IPS-NIHi11 (cell line): ENCODE data around the gene ACTL7B.
"Not testable (repeated sequence)": the region's sequence is repeated elsewhere in the genome, so short reads cannot be mapped to it uniquely, and the experiment has no call there.

Experiments used
- DNase-seq: peaks from one replicate; pipeline ENCODE4 v3.0.0; 2012; ENCODE audit warnings: mixed read lengths, low spot score

The ACTL7B gene

GRCh38 chr9:108844391-108844790 lies 11.4 kb downstream of the ACTL7B start:
- no peak for DNase-seq

DNA sequence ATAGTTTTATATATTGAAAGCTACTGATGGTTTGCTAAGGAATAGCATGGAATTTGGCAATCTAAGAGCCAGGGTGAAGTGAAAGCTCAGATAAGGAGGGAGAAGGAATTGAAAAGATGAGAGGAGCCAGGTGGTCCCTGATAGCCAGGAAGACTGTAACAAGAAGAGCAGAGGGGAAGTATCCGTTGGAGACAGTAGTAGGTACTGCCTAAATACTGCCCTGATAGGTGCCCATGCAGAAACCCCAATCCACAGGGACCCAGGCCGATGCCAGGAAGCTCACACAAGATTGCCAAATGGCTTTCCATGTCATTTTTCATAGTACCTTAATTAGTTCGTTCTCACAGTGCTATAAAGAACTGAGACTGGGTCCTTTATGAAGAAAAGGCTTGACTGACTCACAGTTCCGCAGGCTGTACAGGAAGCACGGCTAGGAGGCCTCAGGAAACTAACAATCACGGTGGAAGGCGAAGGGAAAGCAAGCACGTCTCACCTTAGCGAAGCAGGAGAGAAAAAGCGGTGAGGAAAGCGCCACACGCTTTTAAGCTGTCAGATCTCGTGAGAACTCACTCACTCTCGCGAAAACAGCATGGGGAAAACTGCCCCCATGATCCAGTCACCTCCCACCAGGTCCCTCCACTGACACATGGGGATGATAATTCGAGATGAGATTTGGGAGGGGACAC lies 13.0 kb downstream of the ACTL7B start:
- no peak for DNase-seq

- not testable (repeated sequence) for DNase-seq
These were observed 16.2 kb downstream of the ACTL7B start for GRCh38 chr9:108839561-108839960.

DNA sequence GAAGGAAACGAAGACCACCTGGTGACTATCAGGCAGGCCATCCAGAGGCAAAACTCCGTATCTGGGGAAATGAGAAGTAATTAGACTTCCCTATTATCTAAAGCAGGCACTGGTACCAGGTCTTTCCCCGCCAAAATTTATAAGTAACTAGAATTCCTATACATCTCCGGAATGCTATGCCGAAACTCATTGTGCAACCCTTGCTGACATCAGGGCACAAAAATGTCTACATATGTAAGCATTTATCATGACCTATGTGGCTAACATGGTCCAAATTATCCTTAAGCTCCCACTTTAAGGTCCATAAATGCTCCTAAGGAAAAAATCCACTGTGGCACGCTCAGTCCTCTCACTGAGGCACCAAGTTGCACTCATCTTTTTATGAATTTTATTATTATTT lies 17.8 kb downstream of the ACTL7B start:
- DNase-seq: no peak

DNA sequence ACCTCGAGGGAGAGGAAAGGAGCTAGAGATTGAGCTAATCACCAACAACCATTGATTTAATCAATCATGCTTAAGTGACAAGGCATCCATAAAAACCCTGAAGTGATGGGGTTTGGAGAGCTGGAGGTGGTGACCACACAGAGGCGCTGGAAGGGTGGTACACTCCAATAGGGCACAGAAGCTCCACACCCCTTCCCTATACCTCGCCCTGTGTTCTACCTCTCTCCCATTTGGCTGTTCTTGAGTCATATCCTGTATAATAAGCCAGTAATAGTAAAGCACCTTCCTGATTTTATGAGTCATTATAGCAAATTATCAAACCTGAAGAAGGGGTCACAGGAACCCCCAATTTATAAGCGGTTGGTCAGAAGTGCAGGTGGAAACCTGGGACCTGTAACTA lies 18.3 kb downstream of the ACTL7B start:
- DNase-seq: no peak

DNA sequence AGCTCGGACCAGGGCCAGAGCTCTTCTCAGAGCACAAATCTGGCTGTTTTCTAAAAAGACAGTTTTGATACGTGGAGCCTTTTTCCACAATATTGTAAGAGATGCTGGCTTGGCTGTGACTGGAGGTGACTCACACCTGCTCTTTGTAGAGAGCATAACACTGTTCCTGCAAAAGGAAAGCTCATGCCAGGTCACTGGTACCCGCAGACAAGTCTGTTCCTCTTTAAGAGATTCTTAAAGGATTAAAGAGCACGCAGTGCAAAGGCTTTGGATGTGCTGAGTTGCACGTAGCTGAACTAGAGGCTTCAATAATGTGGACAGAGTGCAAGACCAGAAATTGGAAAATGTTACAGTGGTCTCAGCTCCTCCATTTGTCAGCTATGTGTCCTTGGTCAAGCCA lies 19.0 kb downstream of the ACTL7B start:
- no peak for DNase-seq

GRCh38 chr9:108836319-108836718 lies 19.5 kb downstream of the ACTL7B start:
- DNase-seq: no peak

DNA sequence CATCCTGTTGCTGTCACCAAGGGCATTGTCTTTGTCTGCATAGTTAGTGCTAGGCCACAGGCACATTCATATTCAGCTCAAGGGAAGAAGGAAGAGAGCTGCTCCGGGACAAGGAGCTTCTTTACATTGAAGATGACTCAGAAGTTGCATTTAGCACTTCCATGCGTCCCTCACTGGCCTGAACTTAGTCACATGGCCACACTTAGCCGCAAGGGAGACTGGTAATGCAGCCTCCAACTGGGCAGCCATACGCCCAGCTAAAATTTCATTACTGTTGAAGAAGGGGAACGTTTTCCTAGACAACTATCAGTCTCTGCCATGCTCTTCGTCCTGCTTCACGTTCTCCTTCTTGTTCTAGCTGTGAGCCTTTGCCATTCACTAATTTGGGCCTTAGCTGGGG lies 20.0 kb downstream of the ACTL7B start:
- no peak for DNase-seq

- DNase-seq: no peak
These were observed 20.7 kb downstream of the ACTL7B start for GRCh38 chr9:108834959-108835665.

DNA sequence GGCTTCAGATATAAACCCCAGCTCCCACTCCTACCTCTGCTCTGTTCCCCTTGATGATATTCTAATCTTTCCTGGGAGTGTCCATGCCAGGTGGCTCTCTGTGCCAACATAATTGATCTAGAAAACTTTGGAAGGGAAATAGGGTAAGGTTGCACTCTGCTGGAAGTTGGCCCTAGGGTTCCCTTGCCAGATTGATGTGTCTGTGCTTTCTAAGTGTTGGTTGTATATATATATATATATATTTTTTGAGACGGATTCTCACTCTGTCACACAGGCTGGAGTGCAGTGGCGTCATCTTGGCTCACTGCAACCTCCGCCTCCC lies 23.6 kb downstream of the ACTL7B start:
- no peak for DNase-seq

DNA sequence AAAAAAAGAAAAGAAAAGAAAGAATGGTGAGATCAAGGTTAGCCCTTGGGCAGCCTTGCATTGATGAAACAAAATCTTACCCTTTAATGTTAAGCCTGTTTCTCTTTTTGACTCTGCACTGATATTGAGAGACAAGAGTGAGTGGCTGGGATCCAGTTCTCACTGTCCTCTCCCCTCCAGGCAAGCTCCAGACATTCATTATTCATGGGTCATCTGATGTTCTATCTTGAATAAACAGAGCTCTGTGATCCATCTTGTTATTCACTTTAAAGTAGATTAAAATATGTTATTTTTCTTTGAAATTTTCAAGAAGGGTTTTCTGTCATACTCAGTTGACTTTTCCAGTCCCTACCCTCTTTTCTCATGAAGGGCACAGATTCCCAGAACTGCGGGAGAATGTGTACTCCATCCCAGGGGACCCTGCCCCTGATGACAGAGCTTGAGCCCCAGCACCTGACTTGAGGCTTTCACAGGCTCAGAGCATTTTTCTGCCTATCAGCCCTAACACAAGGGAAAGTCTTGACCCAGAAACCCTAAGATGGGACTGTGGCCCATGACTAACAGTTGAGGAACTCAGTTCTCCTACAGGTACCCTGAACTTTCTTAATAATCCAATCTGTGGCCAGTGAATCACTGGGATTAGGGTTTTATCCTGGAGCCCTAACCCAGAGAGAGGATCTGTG lies 24.1 kb downstream of the ACTL7B start:
- no peak for DNase-seq

- DNase-seq: no peak
These were observed 25.5 kb downstream of the ACTL7B start for GRCh38 chr9:108830272-108830671.

DNA sequence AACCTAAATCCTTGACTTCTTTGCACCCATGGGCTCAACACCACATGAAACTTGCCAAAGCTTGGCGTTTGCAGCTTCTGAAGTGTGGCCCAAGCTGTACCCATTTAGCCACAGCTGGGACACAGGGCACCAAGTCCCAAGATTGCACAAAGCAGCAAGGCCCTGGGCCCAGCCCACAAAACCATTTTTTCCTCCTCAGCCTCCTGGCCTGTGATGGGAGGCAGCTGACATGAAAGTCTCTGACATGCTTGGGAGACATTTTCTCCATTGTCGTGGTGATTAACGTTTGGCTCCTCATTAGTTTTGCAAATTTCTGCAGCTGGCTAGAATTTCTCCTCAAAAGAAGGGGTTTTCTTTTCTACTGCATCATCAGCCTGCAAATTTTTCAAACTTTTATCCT lies 32.0 kb downstream of the ACTL7B start:
- DNase-seq: no peak

GRCh38 chr9:108816037-108816436 lies 39.7 kb downstream of the ACTL7B start:
- no peak for DNase-seq

DNA sequence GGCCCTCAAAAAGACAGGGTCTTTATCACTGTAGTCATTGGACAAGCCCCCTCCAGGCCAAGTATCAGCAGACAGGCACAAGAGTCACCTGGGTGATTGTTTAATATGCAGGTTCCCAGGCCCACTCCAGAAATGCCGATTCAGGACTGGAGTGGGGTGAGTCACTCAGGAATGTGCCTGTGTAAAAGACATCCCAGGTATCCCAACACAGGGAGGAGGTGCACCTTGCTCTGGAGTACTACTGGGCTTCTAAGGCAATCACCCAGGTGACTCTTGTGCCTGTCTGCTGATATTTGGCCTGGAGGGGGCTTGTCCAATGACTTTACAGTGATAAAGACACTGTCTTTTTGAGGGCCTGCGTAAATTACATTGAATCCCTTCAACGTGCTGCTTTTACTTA lies 40.6 kb downstream of the ACTL7B start:
- DNase-seq: peak; percentile 50

- DNase-seq: peak; percentile 35
These were observed 41.7 kb downstream of the ACTL7B start for GRCh38 chr9:108813951-108814601.

- no peak for DNase-seq
These were observed 43.3 kb downstream of the ACTL7B start for GRCh38 chr9:108812396-108813025.

DNA sequence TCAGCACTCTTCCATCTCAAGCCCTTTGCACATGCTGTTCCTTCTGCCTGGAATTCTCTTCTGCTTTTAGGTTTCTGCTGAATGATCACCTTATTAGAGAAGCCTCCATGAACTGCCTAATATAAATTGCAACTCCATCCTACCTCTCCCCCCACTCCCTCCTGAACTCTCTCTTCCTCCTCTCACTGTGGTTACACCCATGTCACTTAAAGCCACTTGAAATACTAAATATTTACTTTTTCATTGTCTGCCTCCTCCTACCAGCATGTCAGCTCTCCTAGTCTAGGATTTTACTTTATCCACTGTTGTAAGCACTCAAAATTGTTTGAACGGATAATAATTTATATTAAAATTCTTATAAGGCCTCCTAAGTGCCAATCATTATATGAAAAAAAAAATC lies 43.8 kb downstream of the ACTL7B start:
- DNase-seq: no peak

- no peak for DNase-seq
These were observed 46.5 kb downstream of the ACTL7B start for GRCh38 chr9:108809269-108809668.
